Nephron (organoid): ENCODE results near the gene CDYL.

Source experiments
- H3K27ac Mint-ChIP-seq, 3 experiments: 2 replicates each; pipeline ENCODE4 v1.8.0; 2020; ENCODE audit warnings: mixed read lengths in 3 of 3, mild to moderate bottlenecking in 2 of 3, moderate library complexity in 1 of 3
- H3K27me3 Mint-ChIP-seq: 2 replicates; pipeline ENCODE4 v1.8.0; 2021; ENCODE audit warnings: low read depth, mild to moderate bottlenecking, moderate library complexity, mixed read lengths
- H3K36me3 Mint-ChIP-seq: 2 replicates; pipeline ENCODE4 v1.8.0; 2020; ENCODE audit warnings: low read depth, mixed read lengths
- H3K4me1 Mint-ChIP-seq: 2 replicates; pipeline ENCODE4 v1.8.0; 2020; ENCODE audit warnings: mixed read lengths
- H3K4me3 Mint-ChIP-seq, 3 experiments: 2 replicates each; pipeline ENCODE4 v1.8.0; 2020; ENCODE audit warnings: mild to moderate bottlenecking in 3 of 3, mixed read lengths in 3 of 3, moderate library complexity in 2 of 3
- H3K9me3 Mint-ChIP-seq: 2 replicates; pipeline ENCODE4 v1.8.0; 2020; ENCODE audit warnings: mixed read lengths
- TF ChIP-seq, protein P1 (sequence below), 3 experiments: fragments of 200-600 bp; sonication (generic); IDR thresholded peaks; one replicate each; pipeline ENCODE4 v1.5.0; 2021; ENCODE audit warnings: antibody characterized with exemption in 3 of 3; ENCODE audit not compliant: unreplicated experiment in 3 of 3

Gene CDYL

DNA sequence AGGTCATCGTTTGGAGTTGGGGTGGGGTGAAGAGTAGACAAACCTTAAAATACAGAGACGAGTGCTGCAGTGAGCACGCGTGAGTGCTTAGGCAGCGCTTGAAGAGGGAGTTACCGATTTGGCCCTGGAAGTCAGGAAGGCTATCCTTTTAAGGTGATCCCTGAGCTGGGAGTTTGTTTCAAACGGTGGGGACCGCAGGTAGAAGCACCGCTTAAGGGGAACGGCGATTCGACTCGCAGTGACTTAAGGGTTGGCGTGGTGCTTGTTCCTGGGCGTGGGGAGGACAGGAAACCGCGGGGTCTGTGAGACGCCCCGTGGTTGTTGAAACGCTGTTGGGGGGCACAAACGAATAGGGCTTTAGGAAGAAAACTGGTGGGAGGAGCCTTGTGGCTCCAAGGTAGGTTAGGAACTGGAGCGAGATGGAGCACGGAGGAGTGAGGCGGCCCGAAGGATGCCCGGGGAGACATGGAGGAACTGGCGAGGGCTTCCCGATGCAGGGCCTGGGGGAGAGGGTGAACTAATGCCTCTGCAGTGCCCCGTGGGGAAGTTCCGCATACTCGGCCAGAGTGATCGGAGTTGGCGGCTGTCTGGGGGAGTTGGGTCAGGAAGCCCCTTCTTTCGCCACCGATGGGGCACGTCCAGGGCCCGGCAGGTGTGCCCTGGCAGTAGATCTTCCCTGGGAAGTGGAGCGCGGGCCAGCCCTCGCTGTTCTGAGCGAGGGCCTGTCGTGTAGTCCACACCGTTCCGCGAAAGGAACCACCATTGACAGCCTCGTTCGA lies 1.3 kb upstream of the CDYL start:
- Mint-ChIP-seq H3K27ac (peak overlapping the region; percentile 25 to 64 (median 61)), H3K4me1 (peaks cover 7% of the 10 kb centered on the region), H3K4me3 (peak overlapping the region; percentile 84 to 92 (median 85)), H3K9me3 (peaks cover 18% of the 10 kb centered on the region), H3K27me3 (peaks cover 36% of the 10 kb centered on the region), H3K36me3 (peaks cover 12% of the 10 kb centered on the region)
- TF ChIP-seq, protein P1, sequence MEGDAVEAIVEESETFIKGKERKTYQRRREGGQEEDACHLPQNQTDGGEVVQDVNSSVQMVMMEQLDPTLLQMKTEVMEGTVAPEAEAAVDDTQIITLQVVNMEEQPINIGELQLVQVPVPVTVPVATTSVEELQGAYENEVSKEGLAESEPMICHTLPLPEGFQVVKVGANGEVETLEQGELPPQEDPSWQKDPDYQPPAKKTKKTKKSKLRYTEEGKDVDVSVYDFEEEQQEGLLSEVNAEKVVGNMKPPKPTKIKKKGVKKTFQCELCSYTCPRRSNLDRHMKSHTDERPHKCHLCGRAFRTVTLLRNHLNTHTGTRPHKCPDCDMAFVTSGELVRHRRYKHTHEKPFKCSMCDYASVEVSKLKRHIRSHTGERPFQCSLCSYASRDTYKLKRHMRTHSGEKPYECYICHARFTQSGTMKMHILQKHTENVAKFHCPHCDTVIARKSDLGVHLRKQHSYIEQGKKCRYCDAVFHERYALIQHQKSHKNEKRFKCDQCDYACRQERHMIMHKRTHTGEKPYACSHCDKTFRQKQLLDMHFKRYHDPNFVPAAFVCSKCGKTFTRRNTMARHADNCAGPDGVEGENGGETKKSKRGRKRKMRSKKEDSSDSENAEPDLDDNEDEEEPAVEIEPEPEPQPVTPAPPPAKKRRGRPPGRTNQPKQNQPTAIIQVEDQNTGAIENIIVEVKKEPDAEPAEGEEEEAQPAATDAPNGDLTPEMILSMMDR (IDR thresholded peaks at IDR 0.05; ENCODE audit: unreplicated experiment in 3 of 3) = no peak

DNA sequence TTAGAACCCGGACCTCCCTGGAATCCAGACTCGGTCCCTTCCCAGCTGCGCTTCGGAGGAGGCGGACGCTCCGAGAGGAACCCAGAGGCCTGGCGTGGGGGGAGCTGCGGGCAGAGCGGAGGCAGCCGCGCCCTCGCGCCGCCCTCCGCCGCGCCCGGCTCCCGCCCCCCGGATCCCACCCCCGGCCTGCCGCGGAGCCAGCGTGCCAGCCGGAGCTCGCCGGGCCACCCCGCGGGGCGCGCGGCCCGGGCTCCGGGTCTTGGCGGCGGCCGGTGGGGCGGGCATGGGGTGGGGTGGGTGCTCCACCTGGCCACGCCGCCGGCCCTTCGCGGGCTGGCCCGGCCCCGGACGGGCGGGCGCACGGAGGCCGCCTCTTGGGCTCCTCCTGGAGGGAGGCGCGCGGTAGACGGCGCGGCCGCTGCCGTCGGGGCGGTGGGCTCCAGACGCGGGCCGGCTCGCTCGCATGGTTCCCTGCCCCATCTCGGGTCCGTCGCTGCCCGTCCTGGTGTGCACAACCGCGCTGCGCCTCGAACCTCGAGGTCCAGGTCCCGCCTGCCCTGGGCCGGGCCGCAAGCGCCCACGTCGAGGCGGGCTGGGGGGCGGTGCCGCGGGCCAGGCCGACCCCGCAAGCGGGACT lies 592 bp upstream of the CDYL start:
- H3K27ac Mint-ChIP-seq = peak overlapping the region in 1 of 3 experiments; percentile 25
- TF ChIP-seq, protein P1 (IDR thresholded peaks at IDR 0.05; ENCODE audit: unreplicated experiment in 3 of 3) = peak in 2 of 3 experiments; percentile 8 to 45
- H3K9me3 Mint-ChIP-seq = peaks cover 18% of the 10 kb centered on the region
- H3K27me3 Mint-ChIP-seq = peaks cover 36% of the 10 kb centered on the region
- H3K36me3 Mint-ChIP-seq = peaks cover 12% of the 10 kb centered on the region
- peak overlapping the region; percentile 84 to 92 (median 85) for H3K4me3 Mint-ChIP-seq
- peaks cover 7% of the 10 kb centered on the region for H3K4me1 Mint-ChIP-seq

DNA sequence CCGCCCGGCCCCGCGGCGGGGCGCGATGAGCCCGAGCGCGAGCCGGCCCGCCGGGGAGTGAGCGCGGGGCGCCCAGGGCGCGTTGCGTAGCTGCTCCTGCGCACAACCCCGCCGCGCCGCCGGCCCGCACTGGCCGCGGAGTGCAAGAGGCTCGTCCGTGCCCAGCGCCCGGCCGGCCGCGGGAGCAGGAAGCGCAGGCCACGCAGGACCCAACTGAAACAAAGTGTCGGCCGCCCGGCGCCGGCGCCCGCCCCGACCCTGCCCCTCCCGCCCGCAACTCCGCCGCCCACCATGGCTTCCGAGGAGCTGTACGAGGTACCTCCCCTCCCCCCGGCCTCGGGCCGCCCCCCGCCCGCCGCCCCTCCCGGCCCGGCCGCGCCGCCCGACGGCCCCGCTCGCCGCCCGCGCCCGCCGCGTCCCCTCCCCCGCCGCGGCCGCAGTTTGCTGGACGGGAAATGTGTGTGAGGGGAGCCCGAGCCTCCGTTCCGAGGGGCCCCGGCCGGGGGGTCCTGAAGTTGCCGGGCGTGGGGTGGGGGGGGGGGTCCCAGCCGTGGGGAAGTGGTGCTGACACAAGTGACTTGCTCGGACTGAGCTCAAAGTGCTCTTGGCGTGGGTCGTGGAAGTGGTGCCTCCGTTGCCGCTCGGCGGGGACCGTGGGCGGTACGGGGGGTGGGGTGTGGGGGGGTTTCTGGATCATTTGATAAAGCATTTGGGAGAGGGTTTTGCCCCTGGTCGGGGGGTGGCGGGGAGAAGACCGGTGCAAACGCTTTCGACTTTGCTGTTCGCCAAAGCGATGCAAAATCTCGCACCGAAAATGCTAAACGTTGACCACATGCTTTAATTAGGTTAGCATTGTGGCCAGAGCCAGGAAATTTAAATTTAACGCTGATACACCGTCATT lies 539 bp downstream of the CDYL start:
- TF ChIP-seq, protein P1 (IDR thresholded peaks at IDR 0.05; ENCODE audit: unreplicated experiment in 3 of 3) = no peak
- peak overlapping the region; percentile 92 to 97 (median 96) for H3K4me3 Mint-ChIP-seq
- H3K27me3 Mint-ChIP-seq = peaks cover 33% of the 10 kb centered on the region
- peaks cover 15% of the 10 kb centered on the region for H3K4me1 Mint-ChIP-seq
- H3K27ac Mint-ChIP-seq = peak overlapping the region; percentile 26 to 92 (median 89)
- H3K9me3 Mint-ChIP-seq = peaks cover 18% of the 10 kb centered on the region
- peaks cover 12% of the 10 kb centered on the region for H3K36me3 Mint-ChIP-seq

DNA sequence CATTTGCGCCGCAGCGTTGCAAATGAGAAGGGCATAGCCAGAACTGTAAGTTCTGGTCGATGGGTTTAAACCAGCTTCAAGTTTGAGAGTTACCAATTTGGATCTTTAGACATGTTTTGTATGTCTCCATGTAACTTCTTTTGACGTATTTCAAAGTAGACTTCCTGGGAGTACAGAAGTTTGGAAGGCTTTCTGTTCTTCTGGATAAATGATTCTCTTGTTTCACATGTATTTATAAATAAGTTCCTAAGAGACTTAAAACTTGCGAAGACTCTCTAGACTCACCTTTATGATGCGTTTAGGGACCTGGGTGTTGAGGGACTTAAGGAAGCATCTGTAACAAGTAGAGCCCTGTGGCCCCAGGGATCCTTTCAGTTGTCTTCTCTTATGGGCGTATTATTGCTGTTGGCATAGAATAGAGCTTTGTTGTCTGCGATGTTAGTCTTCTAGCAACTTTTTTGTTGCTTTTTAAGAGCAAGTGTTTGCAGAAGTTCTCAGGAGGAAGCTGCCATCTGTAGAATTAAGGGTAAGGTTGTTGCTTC lies 1.3 kb downstream of the CDYL start:
- peaks cover 15% of the 10 kb centered on the region for H3K36me3 Mint-ChIP-seq
- H3K27ac Mint-ChIP-seq = peak overlapping the region; percentile 26 to 92 (median 89)
- H3K27me3 Mint-ChIP-seq = peaks cover 26% of the 10 kb centered on the region
- peaks cover 22% of the 10 kb centered on the region for H3K4me1 Mint-ChIP-seq
- TF ChIP-seq, protein P1 (IDR thresholded peaks at IDR 0.05; ENCODE audit: unreplicated experiment in 3 of 3) = no peak
- peak overlapping the region; percentile 92 to 97 (median 96) for H3K4me3 Mint-ChIP-seq
- H3K9me3 Mint-ChIP-seq = peaks cover 15% of the 10 kb centered on the region

DNA sequence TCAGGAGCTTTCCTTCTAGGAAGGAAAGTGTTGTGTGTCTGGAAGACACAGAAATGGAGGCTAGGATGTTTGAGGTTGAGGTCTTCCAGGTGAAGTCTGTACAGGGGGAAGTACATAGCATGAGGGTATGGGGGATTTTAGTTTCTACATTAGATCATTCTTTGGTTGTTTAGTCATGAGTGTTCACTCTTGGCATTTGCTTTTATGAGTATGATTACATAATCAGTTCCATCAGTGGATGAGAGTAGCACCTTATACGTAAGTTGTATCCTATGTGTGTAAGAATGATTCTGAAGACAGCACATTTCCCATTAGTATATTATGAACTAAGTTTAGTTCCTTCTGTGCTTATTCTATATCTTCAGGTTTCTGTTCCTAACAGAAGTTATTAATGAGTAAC lies 1.9 kb downstream of the CDYL start:
- Mint-ChIP-seq H3K36me3 (peaks cover 20% of the 10 kb centered on the region), H3K27me3 (peaks cover 21% of the 10 kb centered on the region), H3K4me1 (peaks cover 23% of the 10 kb centered on the region), H3K27ac (peak overlapping the region; percentile 26 to 92 (median 89)), H3K9me3 (peaks cover 17% of the 10 kb centered on the region), H3K4me3 (peak overlapping the region; percentile 92 to 97 (median 96))
- TF ChIP-seq, protein P1 (IDR thresholded peaks at IDR 0.05; ENCODE audit: unreplicated experiment in 3 of 3) = no peak
